GM23338 (cell line): ENCODE results near the gene TULP3. TPM values are rescaled to one million over a fixed set of nuclear protein-coding genes. Genes with fewer than 3 reads are reported as not detected.

Experiments
- ATAC-seq: fragments of 200-7000 bp; cut with Tn5 transposase; 3 replicates; pipeline ENCODE4 v1.9.1; 2020
- DNase-seq: peaks from one replicate; pipeline ENCODE4 v3.0.0-alpha.2; 2015; ENCODE audit warnings: low spot score
- H2AFZ ChIP-seq: fragments of 200-600 bp; sonication (generic); 2 replicates; pipeline ENCODE4 v1.8.0; 2016; ENCODE audit warnings: antibody characterized with exemption, mild to moderate bottlenecking, moderate library complexity
- H3F3A ChIP-seq: fragments of 200-600 bp; sonication (generic); replicated peaks from 2 replicates; pipeline ENCODE4 v1.8.0; 2017; ENCODE audit warnings: antibody characterized with exemption, mixed run types, low read depth
- H3K27ac ChIP-seq: fragments of 200-600 bp; sonication (generic); 2 replicates; pipeline ENCODE4 v1.6.1; 2016; ENCODE audit warnings: low read depth
- H3K27me3 ChIP-seq: fragments of 200-600 bp; sonication (generic); 2 replicates; pipeline ENCODE4 v1.8.0; 2016; ENCODE audit warnings: mild to moderate bottlenecking, mixed run types, moderate library complexity; ENCODE audit not compliant: insufficient read depth
- H3K36me3 ChIP-seq: fragments of 200-600 bp; sonication (generic); 2 replicates; pipeline ENCODE4 v1.8.0; 2016; ENCODE audit warnings: mild to moderate bottlenecking; ENCODE audit not compliant: insufficient read depth
- H3K4me1 ChIP-seq: fragments of 200-600 bp; sonication (generic); 2 replicates; pipeline ENCODE4 v1.8.0; 2016; ENCODE audit warnings: mild to moderate bottlenecking, moderate library complexity; ENCODE audit not compliant: insufficient read depth
- H3K4me2 ChIP-seq: fragments of 200-600 bp; sonication (generic); 2 replicates; pipeline ENCODE4 v1.7.1; 2017; ENCODE audit warnings: mixed run types
- H3K4me3 ChIP-seq: fragments of 200-600 bp; sonication (generic); 2 replicates; pipeline ENCODE4 v1.6.1; 2016; ENCODE audit warnings: mixed run types
- H3K79me2 ChIP-seq: fragments of 200-600 bp; sonication (generic); replicated peaks from 2 replicates; pipeline ENCODE4 v1.8.0; 2017; ENCODE audit warnings: mild to moderate bottlenecking; ENCODE audit not compliant: insufficient read depth
- H3K9me2 ChIP-seq: fragments of 200-600 bp; sonication (generic); 2 replicates; pipeline ENCODE4 v1.8.0; 2017; ENCODE audit not compliant: insufficient read depth
- H4K20me1 ChIP-seq: fragments of 200-600 bp; sonication (generic); replicated peaks from 2 replicates; pipeline ENCODE4 v1.8.0; 2017; ENCODE audit warnings: mild to moderate bottlenecking; ENCODE audit not compliant: insufficient read depth
- H3K27ac Mint-ChIP-seq: 2 replicates; pipeline ENCODE4 v1.8.0; 2020; ENCODE audit warnings: inconsistent platforms, mild to moderate bottlenecking, moderate library complexity, mixed read lengths
- H3K27me3 Mint-ChIP-seq: 3 replicates; pipeline ENCODE4 v1.8.0; 2022; ENCODE audit warnings: low read depth, mild to moderate bottlenecking, moderate library complexity, mixed read lengths, inconsistent platforms; ENCODE audit not compliant: insufficient read depth, poor library complexity
- H3K36me3 Mint-ChIP-seq: 3 replicates; pipeline ENCODE4 v1.8.0; 2021; ENCODE audit warnings: low read depth, mild to moderate bottlenecking, inconsistent platforms, moderate library complexity, mixed read lengths
- H3K4me1 Mint-ChIP-seq: 3 replicates; pipeline ENCODE4 v1.8.0; 2020; ENCODE audit warnings: mild to moderate bottlenecking, inconsistent platforms, mixed read lengths
- H3K4me3 Mint-ChIP-seq: 3 replicates; pipeline ENCODE4 v1.8.0; 2021; ENCODE audit warnings: moderate library complexity, mild to moderate bottlenecking, inconsistent platforms, mixed read lengths
- H3K9me3 Mint-ChIP-seq: 3 replicates; pipeline ENCODE4 v1.8.0; 2020; ENCODE audit warnings: moderate library complexity, mild to moderate bottlenecking, inconsistent platforms, mixed read lengths
- CREB1 ChIP-seq: fragments of 250-450 bp; sonication (Bioruptor Pico); IDR thresholded peaks from 2 replicates; pipeline ENCODE4 v1.5.0; 2020; ENCODE audit warnings: low read depth, mild to moderate bottlenecking, moderate library complexity
- EZH2 ChIP-seq: fragments of 200-600 bp; sonication (generic); IDR thresholded peaks from one replicate; pipeline ENCODE4 v1.8.0; 2017; ENCODE audit warnings: antibody characterized with exemption, mild to moderate bottlenecking, low read depth; ENCODE audit not compliant: unreplicated experiment
- EZH2phosphoT487 ChIP-seq: fragments of 200-600 bp; sonication (generic); IDR thresholded peaks from one replicate; pipeline ENCODE4 v1.8.1; 2018; ENCODE audit warnings: antibody characterized with exemption; ENCODE audit not compliant: unreplicated experiment
- JUNB ChIP-seq: IDR thresholded peaks from one replicate; pipeline ENCODE4 v1.6.1; 2016; ENCODE audit warnings: antibody characterized with exemption; ENCODE audit not compliant: unreplicated experiment
- NANOG ChIP-seq: IDR thresholded peaks from 2 replicates; pipeline ENCODE4 v1.6.1; 2016; ENCODE audit warnings: antibody characterized with exemption, borderline replicate concordance
- ZNF331 ChIP-seq: fragments of 250-450 bp; sonication (Bioruptor Pico); IDR thresholded peaks from 2 replicates; pipeline ENCODE4 v1.5.0; 2020; ENCODE audit warnings: low read depth, mild to moderate bottlenecking, moderate library complexity
- polyA plus RNA-seq: library from polyadenylated mRNA; unstranded; fragments of >200 nt; fragmentation: Nextera tagmentation; extraction: Ambion mirVana; gene quantifications from 2 replicates; pipeline ENCODE4 v1.2.1, GENCODE V29; 2016
- total RNA-seq: library from RNA; depleted of rRNA; stranded (reverse); fragments of >200 nt; shearing (Covaris generic); gene quantifications from 2 replicates; pipeline ENCODE4 v1.2.3, GENCODE V29; 2014
- TF ChIP-seq, protein P1 (sequence below), 2 experiments: fragments of 200-600 bp in 1 of 2; sonication (generic) in 1 of 2; conservative IDR thresholded peaks; 2 replicates each; pipeline versions ENCODE4 v1.5.1 to v1.6.1; 2016 to 2017; ENCODE audit warnings: antibody characterized with exemption in 2 of 2, low read depth in 2 of 2, mild to moderate bottlenecking in 2 of 2, moderate library complexity in 1 of 2
- TF ChIP-seq, protein P2 (sequence below): fragments of 250-450 bp; sonication (Bioruptor Pico); IDR thresholded peaks from 2 replicates; pipeline ENCODE4 v1.5.0; 2020; ENCODE audit warnings: mild to moderate bottlenecking, moderate library complexity

TULP3 gene
- total and polyA plus RNA-seq, 2 experiments from 2014 or later: 15.1 to 18.8 TPM

DNA sequence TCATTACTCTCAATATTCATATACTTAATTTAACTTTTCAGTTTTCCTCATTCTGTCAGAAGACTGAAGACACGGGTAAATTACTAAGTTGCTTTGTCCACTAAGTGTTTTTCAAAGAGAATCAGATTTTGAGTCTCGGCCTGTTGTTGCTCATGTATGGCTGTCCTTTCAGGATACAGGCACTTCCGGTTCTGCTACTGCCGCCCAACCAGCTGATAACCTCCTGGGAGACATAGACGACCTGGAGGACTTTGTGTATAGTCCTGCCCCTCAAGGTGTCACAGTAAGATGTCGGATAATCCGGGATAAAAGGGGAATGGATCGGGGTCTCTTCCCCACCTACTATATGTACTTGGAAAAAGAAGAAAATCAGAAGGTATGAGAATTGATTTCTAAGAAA lies 40.2 kb downstream of the TULP3 start:
- H4K20me1 ChIP-seq: no peaks in the 10 kb centered on the region; the same call in 1 of the 2 replicates
- Mint-ChIP-seq H3K9me3 (no peaks in the 10 kb centered on the region), H3K36me3 (peaks cover 22% of the 10 kb centered on the region), H3K27ac (no peak overlapping the region), H3K4me3 (no peak overlapping the region), H3K4me1 (no peaks in the 10 kb centered on the region), H3K27me3 (no peaks in the 10 kb centered on the region)
- no peak overlapping the region for H3K27ac ChIP-seq
- H3K36me3 ChIP-seq: peaks cover 9% of the 10 kb centered on the region; the same call in 1 of the 2 replicates
- DNase-seq: no peak
- H3K4me3 ChIP-seq: no peak overlapping the region
- H3K27me3 ChIP-seq: no peaks in the 10 kb centered on the region
- no peak overlapping the region for H3K4me2 ChIP-seq
- no peaks in the 10 kb centered on the region for H3K4me1 ChIP-seq
- no peak overlapping the region for H2AFZ ChIP-seq
- no peaks in the 10 kb centered on the region for H3K79me2 ChIP-seq
- H3F3A ChIP-seq: no peaks in the 10 kb centered on the region
- H3K9me2 ChIP-seq: no peaks in the 10 kb centered on the region
- no peak for ATAC-seq
- TF ChIP-seq NANOG (no peak), CREB1 (CRISPR knock-in tag) (no peak), EZH2phosphoT487 (no peak), EZH2 (no peak), ZNF331 (CRISPR knock-in tag) (no peak), JUNB (no peak)
- TF ChIP-seq, protein P1, sequence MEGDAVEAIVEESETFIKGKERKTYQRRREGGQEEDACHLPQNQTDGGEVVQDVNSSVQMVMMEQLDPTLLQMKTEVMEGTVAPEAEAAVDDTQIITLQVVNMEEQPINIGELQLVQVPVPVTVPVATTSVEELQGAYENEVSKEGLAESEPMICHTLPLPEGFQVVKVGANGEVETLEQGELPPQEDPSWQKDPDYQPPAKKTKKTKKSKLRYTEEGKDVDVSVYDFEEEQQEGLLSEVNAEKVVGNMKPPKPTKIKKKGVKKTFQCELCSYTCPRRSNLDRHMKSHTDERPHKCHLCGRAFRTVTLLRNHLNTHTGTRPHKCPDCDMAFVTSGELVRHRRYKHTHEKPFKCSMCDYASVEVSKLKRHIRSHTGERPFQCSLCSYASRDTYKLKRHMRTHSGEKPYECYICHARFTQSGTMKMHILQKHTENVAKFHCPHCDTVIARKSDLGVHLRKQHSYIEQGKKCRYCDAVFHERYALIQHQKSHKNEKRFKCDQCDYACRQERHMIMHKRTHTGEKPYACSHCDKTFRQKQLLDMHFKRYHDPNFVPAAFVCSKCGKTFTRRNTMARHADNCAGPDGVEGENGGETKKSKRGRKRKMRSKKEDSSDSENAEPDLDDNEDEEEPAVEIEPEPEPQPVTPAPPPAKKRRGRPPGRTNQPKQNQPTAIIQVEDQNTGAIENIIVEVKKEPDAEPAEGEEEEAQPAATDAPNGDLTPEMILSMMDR (conservative IDR thresholded peaks at IDR 0.05; ENCODE audit: low read depth in 2 of 2): no peak
- TF ChIP-seq, protein P2, sequence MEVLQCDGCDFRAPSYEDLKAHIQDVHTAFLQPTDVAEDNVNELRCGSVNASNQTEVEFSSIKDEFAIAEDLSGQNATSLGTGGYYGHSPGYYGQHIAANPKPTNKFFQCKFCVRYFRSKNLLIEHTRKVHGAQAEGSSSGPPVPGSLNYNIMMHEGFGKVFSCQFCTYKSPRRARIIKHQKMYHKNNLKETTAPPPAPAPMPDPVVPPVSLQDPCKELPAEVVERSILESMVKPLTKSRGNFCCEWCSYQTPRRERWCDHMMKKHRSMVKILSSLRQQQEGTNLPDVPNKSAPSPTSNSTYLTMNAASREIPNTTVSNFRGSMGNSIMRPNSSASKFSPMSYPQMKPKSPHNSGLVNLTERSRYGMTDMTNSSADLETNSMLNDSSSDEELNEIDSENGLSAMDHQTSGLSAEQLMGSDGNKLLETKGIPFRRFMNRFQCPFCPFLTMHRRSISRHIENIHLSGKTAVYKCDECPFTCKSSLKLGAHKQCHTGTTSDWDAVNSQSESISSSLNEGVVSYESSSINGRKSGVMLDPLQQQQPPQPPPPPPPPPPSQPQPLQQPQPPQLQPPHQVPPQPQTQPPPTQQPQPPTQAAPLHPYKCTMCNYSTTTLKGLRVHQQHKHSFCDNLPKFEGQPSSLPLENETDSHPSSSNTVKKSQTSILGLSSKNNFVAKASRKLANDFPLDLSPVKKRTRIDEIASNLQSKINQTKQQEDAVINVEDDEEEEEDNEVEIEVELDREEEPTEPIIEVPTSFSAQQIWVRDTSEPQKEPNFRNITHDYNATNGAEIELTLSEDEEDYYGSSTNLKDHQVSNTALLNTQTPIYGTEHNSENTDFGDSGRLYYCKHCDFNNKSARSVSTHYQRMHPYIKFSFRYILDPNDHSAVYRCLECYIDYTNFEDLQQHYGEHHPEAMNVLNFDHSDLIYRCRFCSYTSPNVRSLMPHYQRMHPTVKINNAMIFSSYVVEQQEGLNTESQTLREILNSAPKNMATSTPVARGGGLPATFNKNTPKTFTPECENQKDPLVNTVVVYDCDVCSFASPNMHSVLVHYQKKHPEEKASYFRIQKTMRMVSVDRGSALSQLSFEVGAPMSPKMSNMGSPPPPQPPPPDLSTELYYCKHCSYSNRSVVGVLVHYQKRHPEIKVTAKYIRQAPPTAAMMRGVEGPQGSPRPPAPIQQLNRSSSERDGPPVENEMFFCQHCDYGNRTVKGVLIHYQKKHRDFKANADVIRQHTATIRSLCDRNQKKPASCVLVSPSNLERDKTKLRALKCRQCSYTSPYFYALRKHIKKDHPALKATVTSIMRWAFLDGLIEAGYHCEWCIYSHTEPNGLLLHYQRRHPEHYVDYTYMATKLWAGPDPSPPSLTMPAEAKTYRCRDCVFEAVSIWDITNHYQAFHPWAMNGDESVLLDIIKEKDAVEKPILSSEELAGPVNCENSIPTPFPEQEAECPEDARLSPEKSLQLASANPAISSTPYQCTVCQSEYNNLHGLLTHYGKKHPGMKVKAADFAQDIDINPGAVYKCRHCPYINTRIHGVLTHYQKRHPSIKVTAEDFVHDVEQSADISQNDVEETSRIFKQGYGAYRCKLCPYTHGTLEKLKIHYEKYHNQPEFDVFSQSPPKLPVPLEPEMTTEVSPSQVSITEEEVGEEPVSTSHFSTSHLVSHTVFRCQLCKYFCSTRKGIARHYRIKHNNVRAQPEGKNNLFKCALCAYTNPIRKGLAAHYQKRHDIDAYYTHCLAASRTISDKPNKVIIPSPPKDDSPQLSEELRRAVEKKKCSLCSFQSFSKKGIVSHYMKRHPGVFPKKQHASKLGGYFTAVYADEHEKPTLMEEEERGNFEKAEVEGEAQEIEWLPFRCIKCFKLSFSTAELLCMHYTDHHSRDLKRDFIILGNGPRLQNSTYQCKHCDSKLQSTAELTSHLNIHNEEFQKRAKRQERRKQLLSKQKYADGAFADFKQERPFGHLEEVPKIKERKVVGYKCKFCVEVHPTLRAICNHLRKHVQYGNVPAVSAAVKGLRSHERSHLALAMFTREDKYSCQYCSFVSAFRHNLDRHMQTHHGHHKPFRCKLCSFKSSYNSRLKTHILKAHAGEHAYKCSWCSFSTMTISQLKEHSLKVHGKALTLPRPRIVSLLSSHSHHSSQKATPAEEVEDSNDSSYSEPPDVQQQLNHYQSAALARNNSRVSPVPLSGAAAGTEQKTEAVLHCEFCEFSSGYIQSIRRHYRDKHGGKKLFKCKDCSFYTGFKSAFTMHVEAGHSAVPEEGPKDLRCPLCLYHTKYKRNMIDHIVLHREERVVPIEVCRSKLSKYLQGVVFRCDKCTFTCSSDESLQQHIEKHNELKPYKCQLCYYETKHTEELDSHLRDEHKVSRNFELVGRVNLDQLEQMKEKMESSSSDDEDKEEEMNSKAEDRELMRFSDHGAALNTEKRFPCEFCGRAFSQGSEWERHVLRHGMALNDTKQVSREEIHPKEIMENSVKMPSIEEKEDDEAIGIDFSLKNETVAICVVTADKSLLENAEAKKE (CRISPR knock-in tag): no peak
